NOMO-1 (cell line): ENCODE results near the gene PLCB4.

Experiments
- DNase-seq, 2 experiments: peaks; one replicate each; lab custom pipeline; 2025; ENCODE audit not compliant: unreplicated experiment in 2 of 2; lab: John Stamatoyannopoulos, UW

Gene PLCB4

GRCh38 chr20:9100691-9101090, 31.8 kb downstream of the PLCB4 start:
- no peak for DNase-seq

GRCh38 chr20:9102456-9102855, 33.6 kb downstream of the PLCB4 start:
- no peak for DNase-seq

GRCh38 chr20:9103955-9104354, 35.1 kb downstream of the PLCB4 start:
- DNase-seq, result no peak

DNA sequence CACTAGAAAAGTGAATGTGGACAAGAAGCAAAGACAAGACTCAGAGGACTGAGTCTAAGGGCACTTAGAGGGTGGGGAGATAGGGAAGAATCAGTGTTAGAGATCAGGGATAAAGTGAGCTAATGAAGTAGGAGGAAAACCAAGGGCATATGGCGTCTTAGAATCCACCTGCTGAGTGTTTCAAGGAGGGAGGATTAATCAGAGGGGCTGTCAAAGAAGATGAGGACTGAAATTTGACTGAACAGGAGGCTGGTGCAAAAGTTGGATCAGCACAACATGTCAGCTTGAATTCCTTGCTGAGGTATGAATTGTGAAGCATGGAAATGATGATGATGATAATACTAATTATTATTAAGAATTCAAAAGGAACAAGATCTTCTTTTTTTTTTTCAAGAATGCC, 39.4 kb downstream of the PLCB4 start:
- no peak for DNase-seq

- no peak for DNase-seq
Measured at GRCh38 chr20:9109566-9109965, 40.7 kb downstream of the PLCB4 start.

DNA sequence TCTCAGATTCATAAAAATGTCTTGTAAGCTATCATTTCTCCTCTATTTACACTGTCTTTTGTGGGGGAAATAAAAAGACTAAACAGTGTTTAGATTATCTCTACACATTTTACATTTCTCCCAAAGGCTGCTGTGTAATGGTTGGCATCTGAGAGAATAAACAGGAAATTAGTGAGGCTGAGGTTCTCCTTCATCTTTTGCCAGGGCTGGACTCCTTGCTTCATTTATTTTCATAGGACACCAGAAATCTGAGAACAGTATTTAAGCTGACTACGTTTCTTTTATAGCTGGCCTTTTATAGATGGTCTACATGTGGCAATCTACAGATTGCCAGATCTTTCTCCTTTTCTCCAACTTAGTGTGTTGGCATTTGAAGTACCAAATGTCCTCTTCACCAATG, 41.5 kb downstream of the PLCB4 start:
- no peak for DNase-seq

DNA sequence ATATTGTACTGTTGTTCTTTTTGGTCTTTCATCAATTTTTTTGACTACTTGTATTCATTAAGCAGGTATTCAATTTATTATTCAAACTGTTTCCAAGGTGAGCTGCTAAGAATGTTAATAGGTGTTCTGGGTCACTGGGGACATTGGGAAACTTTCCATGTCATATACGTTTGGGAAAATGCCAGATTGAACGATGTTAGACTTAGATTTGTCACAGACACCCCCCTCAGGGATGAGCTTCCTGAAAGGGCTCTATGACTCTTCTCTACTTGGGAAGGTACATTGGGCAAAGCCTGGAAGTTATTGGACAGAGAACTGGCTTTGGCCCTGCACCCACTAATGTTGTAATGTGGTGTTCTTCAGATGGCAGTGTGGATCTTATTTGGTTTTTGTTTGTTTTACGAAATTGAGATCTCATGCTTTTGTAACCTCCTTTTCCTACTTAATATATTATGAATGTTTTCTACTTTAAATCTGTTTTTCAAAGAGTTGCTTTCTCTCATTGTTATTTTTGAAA, 42.1 kb downstream of the PLCB4 start:
- no peak for DNase-seq

DNA sequence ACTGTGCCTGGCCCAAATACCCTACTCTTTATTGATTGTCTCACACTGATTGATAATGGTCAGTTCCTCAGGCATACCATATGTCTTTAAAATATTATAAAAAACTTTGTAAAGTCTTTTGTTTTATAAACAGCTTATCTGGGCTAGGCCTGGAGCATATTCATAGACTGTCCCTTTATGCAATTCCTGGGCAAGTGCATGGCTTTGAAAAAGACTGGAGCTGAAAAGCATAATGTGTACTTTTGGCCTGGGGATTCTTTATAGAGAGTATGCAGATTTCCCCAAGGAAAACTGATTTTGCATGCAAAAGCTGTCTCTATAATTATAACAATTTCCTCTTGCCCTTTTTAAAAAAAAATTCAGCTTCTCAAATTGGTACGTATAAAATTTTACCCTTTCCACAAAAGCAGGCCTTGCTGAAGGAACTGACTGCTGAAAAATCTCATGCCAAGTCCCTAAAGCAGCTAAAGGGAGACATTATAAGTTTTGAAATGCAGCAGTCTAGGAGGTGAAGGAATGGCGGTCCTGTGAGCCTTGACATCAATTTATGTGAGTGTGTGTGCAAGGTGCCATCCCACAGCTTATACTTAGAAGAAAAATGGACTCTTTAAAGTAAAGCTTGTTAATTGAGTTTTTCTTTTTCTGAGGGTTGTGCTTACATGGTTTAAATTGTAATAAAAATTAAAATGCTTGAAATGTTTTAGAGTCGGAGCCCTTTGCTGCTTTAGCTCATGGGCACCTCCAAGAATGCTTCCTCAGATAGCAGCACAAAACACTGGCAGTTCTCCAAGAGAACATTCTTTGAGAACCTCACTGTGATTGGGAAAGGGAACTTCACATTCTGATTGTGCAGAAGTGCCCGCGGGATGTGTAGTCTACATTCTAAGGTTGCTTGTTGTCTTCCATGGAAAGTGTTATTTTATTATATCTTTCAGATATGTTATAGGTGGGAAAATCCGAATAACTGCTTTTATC, 43.9 kb downstream of the PLCB4 start:
- DNase-seq, result no peak

- no peak for DNase-seq
Measured at GRCh38 chr20:9114709-9115108, 45.8 kb downstream of the PLCB4 start.

DNA sequence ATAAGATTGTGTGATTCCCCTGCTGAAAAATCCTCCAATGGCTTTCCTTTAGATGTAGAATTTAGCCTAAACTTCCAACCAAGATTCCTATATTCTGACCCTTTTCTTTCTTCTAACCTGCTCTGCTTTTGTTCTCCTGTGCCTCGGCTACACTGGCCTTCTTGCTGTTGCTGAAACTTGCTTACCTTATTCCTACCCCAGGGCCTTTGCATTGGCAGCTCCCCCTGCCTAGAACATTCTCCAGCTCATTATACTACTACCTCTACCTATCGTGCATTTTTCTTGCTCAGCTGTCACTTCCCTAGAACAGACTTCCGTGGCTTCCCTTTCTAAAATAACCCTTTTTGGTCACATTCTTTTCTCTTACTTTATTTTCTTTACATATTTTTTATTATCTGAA, 48.7 kb downstream of the PLCB4 start:
- DNase-seq, result no peak

DNA sequence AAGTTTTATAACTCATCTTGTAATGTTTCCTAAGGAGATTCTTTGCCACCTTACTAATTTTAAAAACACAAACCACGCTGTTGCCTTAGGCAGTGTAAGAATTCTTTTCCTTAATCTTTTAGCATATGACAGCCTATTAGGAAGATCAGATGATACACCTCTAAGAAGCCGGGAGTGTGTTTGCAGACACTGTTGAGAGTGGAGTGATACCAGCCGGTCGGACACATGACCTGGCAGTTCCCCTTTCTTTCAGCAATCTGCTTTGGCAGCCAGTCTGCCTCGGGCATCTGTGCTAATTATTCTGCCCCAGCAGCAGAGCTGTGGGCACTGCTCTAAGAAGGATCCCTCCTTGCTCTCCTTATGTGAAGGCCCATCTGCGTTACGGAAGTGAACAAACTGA, 50.9 kb downstream of the PLCB4 start:
- DNase-seq, result peak in 1 of 2 experiments; percentile 9

DNA sequence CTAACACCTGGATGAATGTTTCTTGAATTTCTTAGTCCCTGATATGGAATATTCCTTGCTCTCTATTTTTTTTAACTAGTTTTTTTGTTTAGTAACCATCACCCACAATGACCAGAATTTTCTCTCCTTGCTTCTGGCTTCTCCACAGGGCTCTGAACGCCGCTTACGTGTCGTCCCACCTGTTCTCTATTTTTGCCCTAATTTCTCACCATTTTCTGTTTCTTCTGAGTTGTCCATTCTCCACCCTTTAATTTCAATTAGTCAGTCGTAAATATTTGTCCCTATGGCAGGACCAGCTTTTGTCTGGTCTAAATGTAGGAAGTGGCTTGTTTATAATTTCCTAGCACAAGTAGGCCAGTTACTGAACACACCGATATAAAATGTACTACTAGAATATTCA, 52.3 kb downstream of the PLCB4 start:
- no peak for DNase-seq

DNA sequence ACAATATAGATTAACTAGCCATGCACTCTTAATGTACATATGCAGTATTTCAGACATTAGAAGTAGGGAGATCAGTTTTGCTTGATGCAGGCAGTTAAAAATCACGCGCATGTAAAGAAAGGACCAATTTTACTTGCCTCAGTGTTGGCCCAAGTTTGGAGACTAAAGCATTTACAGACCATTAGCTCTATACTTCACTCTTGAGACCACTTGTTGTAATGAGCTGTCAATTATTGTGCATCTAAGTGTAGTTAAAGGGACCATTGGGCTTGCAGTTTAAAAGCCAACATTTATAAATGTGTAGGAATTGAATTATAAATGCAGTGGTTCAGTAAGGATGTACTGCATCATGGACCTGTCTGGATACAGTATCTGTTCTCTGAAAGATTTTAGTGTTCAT, 53.7 kb downstream of the PLCB4 start:
- DNase-seq, result no peak

DNA sequence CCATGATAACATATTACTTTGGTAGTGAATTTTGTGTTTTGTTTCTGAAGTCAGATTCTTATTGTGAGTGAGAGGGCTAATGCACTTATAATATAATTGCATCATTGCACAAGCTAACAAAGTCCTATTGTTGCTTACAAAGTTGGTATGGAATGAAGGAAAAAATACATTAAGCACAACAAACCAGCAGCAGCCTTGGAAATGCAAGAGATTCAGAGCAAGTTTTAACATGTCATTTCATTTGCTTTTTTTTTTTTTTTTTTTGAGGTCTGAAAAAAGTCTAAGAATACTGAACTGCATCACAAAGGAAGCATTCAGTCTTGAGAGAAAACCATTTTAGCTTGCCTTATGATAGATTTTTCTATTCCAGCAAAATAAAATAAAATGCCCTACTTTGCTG, 57.6 kb downstream of the PLCB4 start:
- DNase-seq, result no peak

- no peak for DNase-seq
Measured at GRCh38 chr20:9128568-9128967, 59.7 kb downstream of the PLCB4 start.

GRCh38 chr20:9129756-9130155, 60.9 kb downstream of the PLCB4 start:
- DNase-seq, result no peak

DNA sequence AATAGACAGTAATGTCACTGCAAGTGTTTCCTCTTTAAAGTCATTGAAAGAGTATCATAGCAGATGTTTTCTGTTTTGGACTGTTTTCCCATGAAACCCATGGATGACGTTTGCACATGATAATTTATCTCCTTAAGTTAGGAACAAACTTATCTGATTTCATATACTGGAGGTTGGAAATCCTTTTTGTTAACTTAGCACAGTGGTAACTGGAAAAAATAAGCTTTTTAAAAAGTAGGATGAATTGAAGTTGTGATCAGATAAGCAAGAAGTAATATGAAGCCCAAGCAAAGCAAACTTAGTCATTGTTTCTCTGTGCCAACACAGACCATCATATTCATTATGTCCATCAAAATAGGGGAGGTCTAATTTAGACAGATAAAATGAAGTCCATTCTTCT, 61.6 kb downstream of the PLCB4 start:
- no peak for DNase-seq

DNA sequence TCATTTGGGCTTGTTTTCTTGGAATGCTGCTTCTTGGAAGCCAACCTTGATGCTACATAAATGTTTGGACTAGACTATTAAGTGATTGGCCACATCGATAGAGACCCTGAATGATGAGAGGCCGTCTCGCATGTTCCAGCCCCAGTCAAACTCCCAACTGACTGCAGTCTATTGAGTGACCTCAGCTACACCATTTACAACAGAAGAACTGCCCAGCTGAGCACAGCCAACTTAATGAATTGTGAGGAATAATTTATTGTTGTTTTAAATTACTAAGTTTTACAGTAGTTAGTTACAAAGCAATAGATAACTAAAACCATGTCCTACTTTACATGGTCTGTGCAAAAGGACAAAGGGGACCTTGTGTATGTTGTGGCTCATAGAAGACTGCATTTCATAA, 63.0 kb downstream of the PLCB4 start:
- no peak for DNase-seq

DNA sequence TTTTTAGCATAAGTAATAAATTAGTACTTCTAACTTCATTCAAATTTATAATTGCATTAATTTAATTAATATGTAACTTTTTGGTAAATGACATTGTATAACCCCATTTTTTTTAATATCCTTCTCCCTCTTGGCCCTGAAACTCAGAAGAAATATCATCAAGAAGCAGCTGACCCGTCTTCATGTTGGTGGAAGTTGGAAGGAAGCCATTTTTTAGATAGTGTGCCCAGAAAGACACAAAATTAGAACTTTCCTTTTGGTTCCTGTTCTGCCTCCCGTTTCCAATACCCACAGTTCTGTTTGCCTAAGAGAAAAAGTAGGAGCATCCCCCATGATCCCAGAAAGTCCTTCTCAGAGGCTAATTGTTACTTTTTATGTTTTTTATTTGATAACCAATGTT, 65.5 kb downstream of the PLCB4 start:
- DNase-seq, result no peak

- DNase-seq, result no peak
Measured at GRCh38 chr20:9136114-9136513, 67.2 kb downstream of the PLCB4 start.

DNA sequence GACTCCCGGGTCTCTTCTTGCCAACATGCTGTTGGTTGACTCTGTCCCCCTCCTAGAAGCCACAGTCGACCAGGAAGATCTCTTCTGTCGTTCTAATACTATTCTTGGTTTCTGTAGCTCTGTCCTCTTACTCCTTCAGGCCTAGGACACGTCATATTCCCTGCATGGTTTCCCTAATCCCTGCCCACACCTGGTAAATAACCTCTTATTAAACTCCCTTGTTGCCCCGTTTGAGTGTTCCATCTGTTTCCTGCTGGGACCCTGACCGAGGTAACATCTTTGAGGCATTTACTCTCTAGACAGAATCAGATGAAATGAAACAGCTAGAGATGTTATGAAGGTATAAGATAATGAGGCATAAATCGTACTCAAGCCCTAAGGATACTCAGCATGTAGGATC, 68.1 kb downstream of the PLCB4 start:
- DNase-seq, result no peak

GRCh38 chr20:9139106-9139833, 70.4 kb downstream of the PLCB4 start:
- DNase-seq, result no peak
